HG02938 (cell line): ENCODE results near the gene AUTS2.

Experiments used
- ATAC-seq: cut with Tn5 transposase; IDR thresholded peaks from one replicate; pipeline ENCODE4 v1.9.1; 2021; ENCODE audit warnings: mild to moderate bottlenecking, moderate library complexity; ENCODE audit not compliant: unreplicated experiment

Gene AUTS2

GRCh38 chr7:69962186-69963065 lies 364.2 kb downstream of the AUTS2 start:
- no peak for ATAC-seq

GRCh38 chr7:69963393-69963792 lies 365.1 kb downstream of the AUTS2 start:
- no peak for ATAC-seq

- ATAC-seq = no peak
Observed at GRCh38 chr7:69966766-69967591, 368.7 kb downstream of the AUTS2 start.

GRCh38 chr7:69967689-69968450 lies 369.6 kb downstream of the AUTS2 start:
- peak; percentile 51 for ATAC-seq

- no peak for ATAC-seq
Observed at GRCh38 chr7:69968969-69969556, 370.8 kb downstream of the AUTS2 start.

- no peak for ATAC-seq
Observed at GRCh38 chr7:69981646-69982045, 383.4 kb downstream of the AUTS2 start.

- no peak for ATAC-seq
Observed at GRCh38 chr7:69982197-69982596, 383.9 kb downstream of the AUTS2 start.

GRCh38 chr7:69989551-69989950 lies 391.3 kb downstream of the AUTS2 start:
- no peak for ATAC-seq

GRCh38 chr7:69992938-69993337 lies 394.7 kb downstream of the AUTS2 start:
- ATAC-seq = no peak

GRCh38 chr7:69994218-69994617 lies 395.9 kb downstream of the AUTS2 start:
- no peak for ATAC-seq

- ATAC-seq = no peak
Observed at GRCh38 chr7:69994886-69995542, 396.7 kb downstream of the AUTS2 start.

GRCh38 chr7:69996121-69996520 lies 397.8 kb downstream of the AUTS2 start:
- ATAC-seq = no peak

- ATAC-seq = no peak
Observed at GRCh38 chr7:70000737-70001348, 402.6 kb downstream of the AUTS2 start.

GRCh38 chr7:70005480-70005879 lies 407.2 kb downstream of the AUTS2 start:
- no peak for ATAC-seq

GRCh38 chr7:70005891-70006260 lies 407.6 kb downstream of the AUTS2 start:
- no peak for ATAC-seq

- no peak for ATAC-seq
Observed at GRCh38 chr7:70006261-70006920, 408.1 kb downstream of the AUTS2 start.

GRCh38 chr7:70008466-70008865 lies 410.2 kb downstream of the AUTS2 start:
- ATAC-seq = no peak

- ATAC-seq = no peak
Observed at GRCh38 chr7:70014472-70015177, 416.4 kb downstream of the AUTS2 start.

GRCh38 chr7:70015353-70015752 lies 417.1 kb downstream of the AUTS2 start:
- ATAC-seq = no peak
